Gastrocnemius medialis (tissue), 4 donors: ENCODE data around the gene DIP2C. TPM values are rescaled to one million over a fixed set of nuclear protein-coding genes. Genes with fewer than 3 reads are reported as not detected.
"Not testable (repeated sequence)": the region's sequence is repeated elsewhere in the genome, so short reads cannot be mapped to it uniquely, and the experiment has no call there.

ENCODE experiments used
- ATAC-seq, 2 donors: fragments of 150-250 bp; one replicate each; pipeline ENCODE4 v1.9.1; 2016
- DNase-seq, 2 donors: peaks; one replicate each; pipeline ENCODE4 v3.0.0-alpha.2; 2019
- H3K27ac ChIP-seq, 4 donors: fragments of 200-600 bp; sonication (generic); 1 replicate in 1 of 4; 2 replicates in 3 of 4; pipeline ENCODE4 v1.5.1; 2016 to 2018; ENCODE audit warnings: mild to moderate bottlenecking in 2 of 4, moderate library complexity in 1 of 4
- H3K27me3 ChIP-seq, 3 donors: fragments of 200-600 bp; sonication (generic) in 2 of 3; 1 replicate in 1 of 3; 2 replicates in 2 of 3; pipeline versions ENCODE4 v1.5.1 to v1.6.0; 2016 to 2019; ENCODE audit warnings: mild to moderate bottlenecking in 1 of 3, moderate library complexity in 1 of 3
- H3K36me3 ChIP-seq, 2 donors: fragments of 200-600 bp; sonication (generic) in 1 of 2; one replicate each; pipeline ENCODE4 v1.5.1; 2017 to 2018
- H3K4me1 ChIP-seq, 2 donors: fragments of 200-600 bp; sonication (generic) in 1 of 2; one replicate each; pipeline ENCODE4 v1.5.1; 2016 to 2017; ENCODE audit warnings: mild to moderate bottlenecking in 2 of 2
- H3K4me3 ChIP-seq, 4 donors: fragments of 200-600 bp; sonication (generic) in 3 of 4; 1 replicate in 1 of 4; 2 replicates in 3 of 4; pipeline ENCODE4 v1.5.1; 2016 to 2019; ENCODE audit warnings: mild to moderate bottlenecking in 2 of 4
- H3K9me3 ChIP-seq, 3 donors: fragments of 200-600 bp; sonication (generic) in 2 of 3; 1 replicate in 1 of 3; 2 replicates in 2 of 3; pipeline ENCODE4 v1.5.1; 2016 to 2019
- POLR2A ChIP-seq, 2 donors: fragments of 450-650 bp; IDR thresholded peaks; one replicate each; pipeline ENCODE4 v1.6.1; 2017; ENCODE audit warnings: antibody characterized with exemption in 2 of 2, mild to moderate bottlenecking in 2 of 2, moderate library complexity in 2 of 2
- in situ Hi-C, 4 donors: fragments of 200-750 bp; cut with MboI; loops; one replicate each; pipeline versions ENCODE4 v1.15.0 to v1.8.0; 2017; ENCODE audit warnings: low sequenced_read_pairs in 4 of 4
- intact Hi-C: fragments of 100-400 bp; cut with DNase I; formaldehyde crosslinking; loops from one replicate; pipeline ENCODE4 v1.15.1; 2023; ENCODE audit warnings: low total_unique reads
- total RNA-seq, 4 donors: library from RNA; depleted of rRNA; stranded (reverse); fragments of >200 nt; gene quantifications; one replicate each; pipeline versions ENCODE4 v1.1.0 to v1.2.3, GENCODE V29; 2016
- TF ChIP-seq, protein P1 (sequence below), 5 experiments: fragments of 450-650 bp in 3 of 5; fragments of 200-600 bp in 2 of 5; sonication (generic) in 2 of 5; IDR thresholded peaks in 4 of 5; conservative IDR thresholded peaks in 1 of 5; 1 replicate in 4 of 5; 2 replicates in 1 of 5; pipeline ENCODE4 v1.5.1; 2016 to 2019; ENCODE audit warnings: antibody characterized with exemption in 5 of 5, mild to moderate bottlenecking in 3 of 5, moderate library complexity in 3 of 5

Gene DIP2C
- total RNA-seq, 4 donors from 2014 or later = 19.1 to 60.0 (median 30.2) TPM

DNA sequence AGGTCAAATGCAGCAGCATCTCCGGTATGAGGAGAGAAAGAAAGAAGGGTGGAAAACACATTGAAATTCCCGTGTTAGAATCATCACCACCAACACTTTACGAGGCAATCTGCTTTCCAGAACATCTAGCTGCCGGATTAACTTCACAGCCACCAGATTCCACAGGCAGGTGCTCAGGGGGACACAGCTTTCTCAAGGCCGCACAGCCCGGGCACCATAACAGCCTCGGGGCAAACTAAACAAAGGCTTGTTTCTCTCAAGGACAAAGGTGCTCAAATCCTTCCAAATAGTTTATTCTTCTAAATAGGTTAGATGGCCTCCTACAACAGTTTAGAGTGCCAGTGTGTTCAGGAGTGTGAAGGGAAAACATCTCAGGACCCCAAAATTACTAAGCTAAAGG is 156.3 kb downstream of the DIP2C start:
- no peak for DNase-seq
- Histone ChIP-seq H3K27me3 (no peaks in the 10 kb centered on the region), H3K27ac (no peak overlapping the region), H3K9me3 (no peaks in the 10 kb centered on the region), H3K4me1 (peaks cover 0 to 11% of the 10 kb centered on the region in 2 donors), H3K4me3 (no peak overlapping the region), H3K36me3 (no peaks in the 10 kb centered on the region)
- ATAC-seq = no peak
- intact Hi-C loops (no loop called here), in situ Hi-C loops (no loop called here)
- TF ChIP-seq, protein P1, sequence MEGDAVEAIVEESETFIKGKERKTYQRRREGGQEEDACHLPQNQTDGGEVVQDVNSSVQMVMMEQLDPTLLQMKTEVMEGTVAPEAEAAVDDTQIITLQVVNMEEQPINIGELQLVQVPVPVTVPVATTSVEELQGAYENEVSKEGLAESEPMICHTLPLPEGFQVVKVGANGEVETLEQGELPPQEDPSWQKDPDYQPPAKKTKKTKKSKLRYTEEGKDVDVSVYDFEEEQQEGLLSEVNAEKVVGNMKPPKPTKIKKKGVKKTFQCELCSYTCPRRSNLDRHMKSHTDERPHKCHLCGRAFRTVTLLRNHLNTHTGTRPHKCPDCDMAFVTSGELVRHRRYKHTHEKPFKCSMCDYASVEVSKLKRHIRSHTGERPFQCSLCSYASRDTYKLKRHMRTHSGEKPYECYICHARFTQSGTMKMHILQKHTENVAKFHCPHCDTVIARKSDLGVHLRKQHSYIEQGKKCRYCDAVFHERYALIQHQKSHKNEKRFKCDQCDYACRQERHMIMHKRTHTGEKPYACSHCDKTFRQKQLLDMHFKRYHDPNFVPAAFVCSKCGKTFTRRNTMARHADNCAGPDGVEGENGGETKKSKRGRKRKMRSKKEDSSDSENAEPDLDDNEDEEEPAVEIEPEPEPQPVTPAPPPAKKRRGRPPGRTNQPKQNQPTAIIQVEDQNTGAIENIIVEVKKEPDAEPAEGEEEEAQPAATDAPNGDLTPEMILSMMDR (IDR thresholded peaks at IDR 0.05 in 4 of 5, conservative IDR thresholded peaks at IDR 0.05 in 1 of 5) = no peak
- TF ChIP-seq POLR2A (IDR thresholded peaks at IDR 0.05) = no peak

DNA sequence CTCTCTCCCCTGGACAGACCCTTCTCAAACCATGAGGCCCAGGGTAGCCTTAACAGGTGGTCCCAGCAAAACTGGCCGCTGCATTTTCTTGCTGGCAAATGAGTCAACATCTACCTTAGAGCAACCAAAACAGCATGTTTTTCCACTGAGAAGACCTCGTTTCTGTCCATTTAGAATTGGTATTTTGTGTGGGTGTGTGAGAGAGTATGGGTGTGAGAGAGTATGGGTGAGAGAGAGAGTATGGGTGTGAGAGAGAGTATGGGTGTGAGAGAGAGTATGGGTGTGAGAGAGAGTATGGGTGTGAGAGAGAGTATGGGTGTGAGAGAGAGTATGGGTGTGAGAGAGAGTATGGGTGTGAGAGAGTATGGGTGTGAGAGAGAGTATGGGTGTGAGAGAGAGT is 157.1 kb downstream of the DIP2C start:
- H3K36me3 ChIP-seq, H3K27ac ChIP-seq, in situ Hi-C loops, H3K4me3 ChIP-seq, DNase-seq, ATAC-seq, intact Hi-C loops, H3K9me3 ChIP-seq, H3K27me3 ChIP-seq: not testable (repeated sequence)
- peaks cover 0 to 11% of the 10 kb centered on the region in 2 donors for H3K4me1 ChIP-seq

DNA sequence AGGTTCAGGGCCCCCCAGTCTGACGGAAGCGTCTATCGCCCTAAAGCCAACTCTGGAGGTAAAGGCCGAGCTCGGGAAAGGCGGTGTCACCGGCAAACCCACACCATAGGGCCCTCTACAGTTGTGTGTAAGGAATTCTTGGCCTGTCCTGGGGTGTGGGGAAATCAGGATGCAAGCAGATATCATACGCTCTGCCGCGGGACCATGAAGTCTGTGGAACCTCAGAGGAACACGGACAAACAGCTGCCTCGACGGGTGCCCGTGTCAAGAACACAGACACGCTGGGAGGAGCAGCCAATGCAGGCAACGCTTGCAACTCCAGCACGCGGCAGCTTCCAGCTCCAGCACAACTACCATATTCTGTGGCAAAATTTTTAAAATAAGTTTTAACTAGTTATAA is 157.9 kb downstream of the DIP2C start:
- no peaks in the 10 kb centered on the region for H3K27me3 ChIP-seq
- H3K36me3 ChIP-seq = no peaks in the 10 kb centered on the region
- H3K9me3 ChIP-seq = no peaks in the 10 kb centered on the region
- ATAC-seq (no peak), DNase-seq (no peak)
- in situ Hi-C loops (no loop called here), intact Hi-C loops (no loop called here)
- no peak overlapping the region for H3K27ac ChIP-seq
- no peak overlapping the region for H3K4me3 ChIP-seq
- H3K4me1 ChIP-seq = peaks cover 0 to 11% of the 10 kb centered on the region in 2 donors
- TF ChIP-seq POLR2A (IDR thresholded peaks at IDR 0.05) = no peak
- TF ChIP-seq, protein P1 (IDR thresholded peaks at IDR 0.05 in 4 of 5, conservative IDR thresholded peaks at IDR 0.05 in 1 of 5) = no peak

DNA sequence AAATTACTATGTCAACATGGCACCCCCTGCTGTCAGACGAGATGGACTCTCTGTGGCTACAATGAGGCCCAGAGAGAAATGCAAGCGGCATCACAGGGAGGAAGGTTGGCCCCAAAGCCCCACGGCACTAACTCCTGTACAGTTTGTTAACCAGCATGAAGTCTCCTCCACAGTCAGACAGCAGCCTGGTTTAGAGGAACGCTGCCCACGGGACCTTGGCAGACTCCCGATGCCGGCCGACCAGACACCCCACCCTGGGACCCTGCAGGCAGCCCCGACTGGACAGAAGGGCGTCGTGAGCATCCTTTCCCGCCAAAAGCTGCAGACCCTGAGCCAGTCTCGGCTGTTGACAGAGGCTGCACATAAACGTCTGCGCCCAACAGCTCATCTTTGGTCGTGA is 158.8 kb downstream of the DIP2C start:
- Histone ChIP-seq H3K27ac (no peak overlapping the region), H3K36me3 (no peaks in the 10 kb centered on the region), H3K9me3 (no peaks in the 10 kb centered on the region), H3K27me3 (no peaks in the 10 kb centered on the region), H3K4me3 (no peak overlapping the region), H3K4me1 (peaks cover 0 to 8% of the 10 kb centered on the region in 2 donors)
- TF ChIP-seq, protein P1 (IDR thresholded peaks at IDR 0.05 in 4 of 5, conservative IDR thresholded peaks at IDR 0.05 in 1 of 5) = no peak
- no peak for TF ChIP-seq POLR2A (IDR thresholded peaks at IDR 0.05)
- ATAC-seq = no peak
- intact Hi-C loops = no loop called here
- in situ Hi-C loops = no loop called here
- no peak for DNase-seq

DNA sequence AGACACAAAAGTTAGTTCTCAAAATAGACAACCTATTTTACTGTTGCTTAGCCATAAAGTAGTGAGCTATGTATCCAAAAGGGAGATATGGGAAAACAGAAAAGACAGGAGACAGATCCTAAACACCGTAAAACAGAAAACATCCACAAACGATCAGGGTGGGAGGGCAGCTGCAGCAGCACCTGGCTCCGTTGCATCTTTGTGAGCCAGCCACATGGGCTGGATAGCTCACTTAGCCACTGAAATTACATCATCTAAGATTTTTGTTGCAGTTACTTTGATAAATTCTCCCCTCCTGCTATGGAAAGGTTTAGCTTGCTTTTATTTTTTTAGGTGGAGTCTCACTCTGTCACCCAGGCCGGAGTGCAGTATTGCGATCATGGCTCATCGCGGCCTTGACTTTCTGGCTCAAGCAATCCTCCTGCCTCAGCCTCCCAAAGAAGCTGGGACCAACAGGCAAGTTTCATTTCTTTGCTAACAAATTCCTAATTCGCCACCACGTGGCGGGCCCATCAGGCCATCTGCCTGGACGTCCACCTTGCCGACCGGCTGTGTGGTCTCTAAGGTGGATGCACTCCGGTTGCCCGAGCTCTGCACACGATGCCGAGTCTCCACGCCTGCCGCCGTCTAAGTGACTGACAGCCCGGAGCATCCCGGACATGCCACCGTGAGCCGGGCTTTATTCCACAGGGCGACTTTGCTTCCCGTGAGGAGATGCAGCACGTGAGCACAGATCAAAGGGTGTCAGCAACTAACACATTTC is 159.8 kb downstream of the DIP2C start:
- no peak for ATAC-seq

More for the DNA sequence above, 159.8 kb downstream of the DIP2C start:
- H3K36me3 ChIP-seq = no peaks in the 10 kb centered on the region
- no peak overlapping the region for H3K4me3 ChIP-seq
- H3K4me1 ChIP-seq = peaks cover 0 to 12% of the 10 kb centered on the region in 2 donors
- intact Hi-C loops = no loop called here
- in situ Hi-C loops = no loop called here
- no peak for TF ChIP-seq POLR2A (IDR thresholded peaks at IDR 0.05)
- DNase-seq = no peak
- H3K27me3 ChIP-seq = no peaks in the 10 kb centered on the region
- no peak overlapping the region for H3K27ac ChIP-seq
- H3K9me3 ChIP-seq = no peaks in the 10 kb centered on the region
